HepG2 (cell line): ENCODE results near the gene GADD45B. TPM values are rescaled to one million over a fixed set of nuclear protein-coding genes. Genes with fewer than 3 reads are reported as not detected.

Source experiments
- ATAC-seq: fragments of 200-7000 bp; cut with Tn5 transposase; 3 replicates; pipeline ENCODE4 v1.9.1; 2020; ENCODE audit warnings: mild to moderate bottlenecking, moderate library complexity
- BruUV-seq: library from RNA; stranded (reverse); fragments of 400-500 nt; replicated peaks from 2 replicates; lab custom pipeline; 2021; lab: Mats Ljungman, UMichigan
- CTCF ChIA-PET: fragments of 300-600 bp; formaldehyde crosslinking; extraction: SDS; loops from one replicate; lab custom pipeline; 2021; ENCODE audit warnings: low total read pairs, inconsistent platforms, low intra/inter-chr PET ratio; lab: Yijun Ruan, JAX
- POLR2A ChIA-PET: fragments of 350-600 bp; sonication (Branson Sonifier 250); formaldehyde crosslinking; loops from one replicate; lab custom pipeline; 2020; ENCODE audit warnings: antibody characterized with exemption, inconsistent platforms; lab: Yijun Ruan, JAX
- DNase-seq: peaks from one replicate; pipeline ENCODE4 v3.0.0-alpha.2; 2015; ENCODE audit warnings: low spot score
- FAIRE-seq: peaks from 3 replicates; lab custom pipeline; 2011; peaks lifted over from hg19 to GRCh38; lab: Jason Lieb, UNC
- H2AFZ ChIP-seq: one replicate; pipeline ENCODE4 v1.6.1; 2011; ENCODE audit warnings: low read length, inconsistent platforms
- H3K27ac ChIP-seq: fragments of 300-600 bp; 3 replicates; pipeline ENCODE4 v1.8.0; 2011; ENCODE audit warnings: mixed run types, mild to moderate bottlenecking, mixed read lengths, low read length, inconsistent platforms; ENCODE audit not compliant: insufficient read depth; ENCODE audit errors: extremely low read length
- H3K27me3 ChIP-seq, 2 experiments: fragments of 200-600 bp in 1 of 2; 2 replicates in 1 of 2; 3 replicates in 1 of 2; pipeline versions ENCODE4 v1.6.0 to v1.8.0; 2011; ENCODE audit warnings: low read length in 2 of 2, mild to moderate bottlenecking in 2 of 2, moderate library complexity in 2 of 2, inconsistent platforms in 1 of 2; ENCODE audit not compliant: insufficient read depth in 2 of 2, control insufficient read depth in 1 of 2
- H3K36me3 ChIP-seq, 2 experiments: fragments of 200-600 bp in 1 of 2; replicated peaks in 1 of 2; 2 replicates in 1 of 2; 3 replicates in 1 of 2; pipeline versions ENCODE4 v1.5.1 to v1.8.0; 2011; ENCODE audit warnings: low read length in 2 of 2, inconsistent platforms in 1 of 2; ENCODE audit not compliant: insufficient read depth in 2 of 2, control insufficient read depth in 1 of 2
- H3K4me1 ChIP-seq: 2 replicates; pipeline ENCODE4 v1.5.1; 2012; ENCODE audit warnings: low read length, inconsistent platforms; ENCODE audit not compliant: insufficient read depth
- H3K4me2 ChIP-seq: 2 replicates; pipeline ENCODE4 v1.6.0; 2011; ENCODE audit warnings: low read depth, low read length, inconsistent platforms
- H3K4me3 ChIP-seq, 3 experiments: fragments of 200-600 bp in 1 of 3; sonication (generic), shearing (Covaris generic) in 1 of 3; replicated peaks in 1 of 3; 2 replicates each; pipeline ENCODE4 v1.5.1; 2011 to 2016; ENCODE audit warnings: low read length in 3 of 3, inconsistent platforms in 2 of 3, low read depth in 2 of 3, mild to moderate bottlenecking in 2 of 3, control low read depth in 1 of 3, mixed read lengths in 1 of 3; ENCODE audit not compliant: insufficient read depth in 1 of 3
- H3K79me2 ChIP-seq: one replicate; pipeline ENCODE4 v1.6.1; 2011; ENCODE audit warnings: low read length, inconsistent platforms; ENCODE audit not compliant: insufficient read depth
- H3K9ac ChIP-seq: 2 replicates; pipeline ENCODE4 v1.6.0; 2011; ENCODE audit warnings: mild to moderate bottlenecking, low read depth, low read length, inconsistent platforms; ENCODE audit not compliant: insufficient read depth
- H3K9me3 ChIP-seq: 2 replicates; pipeline ENCODE4 v1.5.1; 2012; ENCODE audit warnings: mild to moderate bottlenecking, low read length
- H4K20me1 ChIP-seq: 2 replicates; pipeline ENCODE4 v1.6.0; 2011; ENCODE audit warnings: inconsistent platforms, mild to moderate bottlenecking, low read length, moderate library complexity; ENCODE audit not compliant: insufficient read depth
- GTF3A ChIP-seq: sonication (generic); formaldehyde crosslinking; conservative IDR thresholded peaks from 2 replicates; pipeline ENCODE4 v1.4.0; 2020; ENCODE audit warnings: mild to moderate bottlenecking, missing genetic modification reagents
- TEAD2 ChIP-seq: sonication (generic); formaldehyde crosslinking; IDR thresholded peaks from 2 replicates; pipeline ENCODE4 v1.9.0; 2021; ENCODE audit warnings: missing genetic modification reagents
- ZFP36 ChIP-seq: fragments of 150-350 bp; IDR thresholded peaks from 2 replicates; pipeline ENCODE4 v1.6.1; 2018; ENCODE audit warnings: borderline replicate concordance, low read length, low read depth; ENCODE audit not compliant: partially characterized antibody
- ZNF569 ChIP-seq: sonication (generic); formaldehyde crosslinking; IDR thresholded peaks from 2 replicates; pipeline ENCODE4 v1.5.0; 2020; ENCODE audit warnings: mild to moderate bottlenecking, missing genetic modification reagents, moderate library complexity, borderline replicate concordance
- WGBS: methylation state at CpG from one replicate; pipeline ENCODE4 v1.1.6; 2017; ENCODE audit warnings: low lambda C conversion rate; 5-methylcytosine and 5-hydroxymethylcytosine counted together
- in situ Hi-C: cut with HindIII; loops from 2 replicates; pipeline ENCODE4 v1.10.0; 2017; ENCODE audit warnings: low pct_unique_long_range_greater_than_20kb; ENCODE audit not compliant: extremely low pct_ligation_motif_present
- intact Hi-C: fragments of 100-400 bp; cut with micrococcal nuclease; formaldehyde crosslinking; loops from one replicate; pipeline ENCODE4 v1.10.0; 2022; ENCODE audit not compliant: unreplicated experiment
- polyA plus RNA-seq, 8 experiments: library from polyadenylated mRNA; depleted of rRNA in 3 of 8; stranded (reverse) in 7 of 8; unstranded in 1 of 8; fragments of >200 nt; fragmentation: Illumina TruSeq in 4 of 8; extraction: Trizol in 4 of 8; gene quantifications; 2 replicates each; pipeline versions ENCODE4 v1.2.1 to v1.2.3, GENCODE V29; 2011 to 2016; ENCODE audit warnings: low read depth in 4 of 8, missing spikeins in 1 of 8, mixed read lengths in 1 of 8; ENCODE audit not compliant: insufficient read depth in 1 of 8
- total RNA-seq, 5 experiments: library from RNA; depleted of rRNA; stranded (reverse); fragments of >200 nt; fragmentation: Illumina TruSeq; extraction: Trizol; gene quantifications; 2 replicates each; pipeline ENCODE4 v1.2.3, GENCODE V29; 2016; ENCODE audit warnings: low read depth in 1 of 5
- TF ChIP-seq, protein P1 (sequence below): sonication (generic); formaldehyde crosslinking; IDR thresholded peaks from 2 replicates; pipeline ENCODE4 v1.5.1; 2020; ENCODE audit warnings: missing genetic modification reagents, mild to moderate bottlenecking, borderline replicate concordance
- TF ChIP-seq, protein P2 (sequence below): sonication (generic); formaldehyde crosslinking; IDR thresholded peaks from 2 replicates; pipeline ENCODE4 v1.4.0; 2020; ENCODE audit warnings: missing genetic modification reagents; ENCODE audit errors: not compliant biosample characterization

The GADD45B gene
- total and polyA plus RNA-seq, 2 of the 13 experiments (the other 11 are each of a cell fraction or from before 2014, with no cell fraction given): 4.6 to 34.1 TPM

DNA sequence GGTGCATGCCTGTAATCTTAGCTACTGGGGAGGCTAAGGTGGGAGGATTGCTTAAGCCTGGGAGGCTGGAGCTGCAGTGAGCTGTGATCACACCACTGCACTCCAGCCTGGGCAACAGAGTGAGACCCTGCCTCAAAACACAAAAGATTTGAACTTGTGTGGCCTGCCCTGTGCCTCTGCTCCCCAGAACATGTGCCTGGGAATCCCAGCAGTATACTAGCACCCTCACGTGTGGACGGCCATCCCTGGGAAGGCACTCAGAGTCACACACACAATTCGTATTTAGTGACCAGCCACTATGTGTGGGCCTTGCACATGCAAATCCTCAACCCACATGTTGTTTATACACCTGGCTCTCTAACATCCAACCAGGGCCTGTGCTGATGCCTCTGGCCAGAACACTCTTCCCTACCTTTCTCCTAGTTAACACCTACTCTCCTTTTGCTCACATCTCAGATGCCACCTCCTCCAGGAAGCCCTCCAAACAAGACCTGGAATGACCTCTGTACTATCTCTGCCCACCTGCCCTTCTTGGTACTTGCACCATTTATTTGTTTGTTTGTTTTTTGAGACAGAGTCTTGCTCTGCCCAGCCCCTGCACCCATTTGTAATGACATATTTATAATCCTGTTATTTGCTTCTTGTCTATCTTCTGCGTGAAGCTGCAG, 7.7 kb downstream of the GADD45B start:
- 5% methylated on average over 1 of the region's 4 CpGs for WGBS
- ChIA-PET CTCF (no interaction called here), POLR2A (interaction anchor here (1.2 kb wide), 1 partner anchor 8 kb away, joined by 7 read pairs; the partner anchor contains the start of gene GADD45B)
- H3K4me3 ChIP-seq: no peak overlapping the region
- peaks cover 1% of the 10 kb centered on the region; the same call in 1 of the 2 replicates for H4K20me1 ChIP-seq
- no peaks in the 10 kb centered on the region for H3K36me3 ChIP-seq
- H2AFZ ChIP-seq: no peak overlapping the region
- BruUV-seq: no TSS peak
- no peaks in the 10 kb centered on the region for H3K9me3 ChIP-seq
- DNase-seq: no peak
- H3K27ac ChIP-seq: no peak overlapping the region
- in situ Hi-C loops: no loop called here
- H3K4me1 ChIP-seq: peaks cover 11% of the 10 kb centered on the region
- no peaks in the 10 kb centered on the region for H3K79me2 ChIP-seq
- FAIRE-seq: no peak
- H3K27me3 ChIP-seq: peaks cover 0 to 16% of the 10 kb centered on the region in 2 experiments; a peak in 4 of 5 replicates
- H3K4me2 ChIP-seq: no peak overlapping the region
- no peak overlapping the region for H3K9ac ChIP-seq
- no peak for ATAC-seq
- peak; percentile 69 for TF ChIP-seq ZFP36
- TF ChIP-seq, protein P1, sequence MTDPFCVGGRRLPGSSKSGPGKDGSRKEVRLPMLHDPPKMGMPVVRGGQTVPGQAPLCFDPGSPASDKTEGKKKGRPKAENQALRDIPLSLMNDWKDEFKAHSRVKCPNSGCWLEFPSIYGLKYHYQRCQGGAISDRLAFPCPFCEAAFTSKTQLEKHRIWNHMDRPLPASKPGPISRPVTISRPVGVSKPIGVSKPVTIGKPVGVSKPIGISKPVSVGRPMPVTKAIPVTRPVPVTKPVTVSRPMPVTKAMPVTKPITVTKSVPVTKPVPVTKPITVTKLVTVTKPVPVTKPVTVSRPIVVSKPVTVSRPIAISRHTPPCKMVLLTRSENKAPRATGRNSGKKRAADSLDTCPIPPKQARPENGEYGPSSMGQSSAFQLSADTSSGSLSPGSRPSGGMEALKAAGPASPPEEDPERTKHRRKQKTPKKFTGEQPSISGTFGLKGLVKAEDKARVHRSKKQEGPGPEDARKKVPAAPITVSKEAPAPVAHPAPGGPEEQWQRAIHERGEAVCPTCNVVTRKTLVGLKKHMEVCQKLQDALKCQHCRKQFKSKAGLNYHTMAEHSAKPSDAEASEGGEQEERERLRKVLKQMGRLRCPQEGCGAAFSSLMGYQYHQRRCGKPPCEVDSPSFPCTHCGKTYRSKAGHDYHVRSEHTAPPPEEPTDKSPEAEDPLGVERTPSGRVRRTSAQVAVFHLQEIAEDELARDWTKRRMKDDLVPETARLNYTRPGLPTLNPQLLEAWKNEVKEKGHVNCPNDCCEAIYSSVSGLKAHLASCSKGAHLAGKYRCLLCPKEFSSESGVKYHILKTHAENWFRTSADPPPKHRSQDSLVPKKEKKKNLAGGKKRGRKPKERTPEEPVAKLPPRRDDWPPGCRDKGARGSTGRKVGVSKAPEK (CRISPR knock-in tag): no peak
- no peak for TF ChIP-seq TEAD2 (CRISPR knock-in tag)
- TF ChIP-seq, protein P2, sequence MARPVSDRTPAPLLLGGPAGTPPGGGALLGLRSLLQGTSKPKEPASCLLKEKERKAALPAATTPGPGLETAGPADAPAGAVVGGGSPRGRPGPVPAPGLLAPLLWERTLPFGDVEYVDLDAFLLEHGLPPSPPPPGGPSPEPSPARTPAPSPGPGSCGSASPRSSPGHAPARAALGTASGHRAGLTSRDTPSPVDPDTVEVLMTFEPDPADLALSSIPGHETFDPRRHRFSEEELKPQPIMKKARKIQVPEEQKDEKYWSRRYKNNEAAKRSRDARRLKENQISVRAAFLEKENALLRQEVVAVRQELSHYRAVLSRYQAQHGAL (CRISPR knock-in tag): no peak
- TF ChIP-seq GTF3A (CRISPR knock-in tag): no peak
- TF ChIP-seq ZNF569: no peak
- intact Hi-C loops: no loop called here
